ENCODE measurements around the gene EEF1AKMT1. TPM values are rescaled to one million over a fixed set of nuclear protein-coding genes. Genes with fewer than 3 reads are reported as not detected.

Gene EEF1AKMT1
- total RNA-seq, 1 experiment from 2014 or later, result 9.8 TPM

DNA sequence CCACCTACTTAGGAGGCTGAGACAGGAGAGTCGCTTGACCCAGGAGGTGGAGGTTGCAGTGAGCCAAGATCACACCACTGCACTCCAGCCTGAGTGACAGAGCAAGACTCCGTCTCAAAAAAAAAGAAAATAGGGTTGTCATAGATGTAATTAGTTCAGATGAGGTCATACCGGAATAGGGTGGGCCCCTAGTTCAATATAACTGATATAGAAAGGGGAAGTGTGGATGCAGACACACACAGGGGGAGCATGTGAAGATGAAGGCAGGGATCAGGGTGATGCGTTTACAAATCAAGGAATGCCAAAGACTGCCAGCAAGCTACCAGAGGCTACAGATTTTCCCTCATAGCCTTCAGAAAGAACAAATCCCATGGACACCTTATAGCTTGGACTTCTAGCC lies 24.3 kb upstream of the EEF1AKMT1 start:
- no peak overlapping the region for H3K9ac ChIP-seq (ENCODE audit: low read length)
- H3K27me3 ChIP-seq (ENCODE audit: insufficient read depth, low read length), result no peaks in the 10 kb centered on the region
- H3K36me3 ChIP-seq (ENCODE audit: control insufficient read depth in 1 of 2, insufficient read depth in 2 of 2, low read length in 2 of 2), result peaks cover 10 to 18% of the 10 kb centered on the region in 2 experiments; a peak in 2 of 4 replicates
- DNase-seq (ENCODE audit: low read depth, low spot score) (no peak), ATAC-seq (no peak)
- ChIA-PET POLR2A (no interaction called here), CTCF (no interaction called here), RAD21 (ENCODE audit: low non-redundant PET in 1 of 2, low total read pairs in 2 of 2, uncharacterized antibody in 2 of 2, unreplicated experiment in 2 of 2) (no interaction called here)
- H3K9me2 ChIP-seq (ENCODE audit: insufficient read depth), result no peaks in the 10 kb centered on the region
- TF ChIP-seq ZNF274 (IDR thresholded peaks at IDR 0.05; ENCODE audit: low read depth, low read length) (no peak), EGR1 (IDR thresholded peaks at IDR 0.05; ENCODE audit: low read depth) (no peak), SP1 (IDR thresholded peaks at IDR 0.05; ENCODE audit: low read depth) (no peak), CEBPB (IDR thresholded peaks at IDR 0.05; ENCODE audit: low read depth) (no peak), JUND (IDR thresholded peaks at IDR 0.05) (no peak), POLR2AphosphoS5 (IDR thresholded peaks at IDR 0.05; ENCODE audit: low read depth, low read length) (no peak), CBX3 (IDR thresholded peaks at IDR 0.05; ENCODE audit: low read depth) (no peak), ELF1 (IDR thresholded peaks at IDR 0.05; ENCODE audit: borderline replicate concordance, low read depth) (no peak), POLR2A (IDR thresholded peaks at IDR 0.05; ENCODE audit: borderline replicate concordance, extremely low read depth, insufficient read depth, insufficient read length) (no peak), RAD21 (IDR thresholded peaks at IDR 0.05; ENCODE audit: low read depth) (no peak), ZFX (IDR thresholded peaks at IDR 0.05) (no peak), EZH2phosphoT487 (IDR thresholded peaks at IDR 0.05; ENCODE audit: borderline replicate concordance) (no peak)
- TF ChIP-seq, protein P1, sequence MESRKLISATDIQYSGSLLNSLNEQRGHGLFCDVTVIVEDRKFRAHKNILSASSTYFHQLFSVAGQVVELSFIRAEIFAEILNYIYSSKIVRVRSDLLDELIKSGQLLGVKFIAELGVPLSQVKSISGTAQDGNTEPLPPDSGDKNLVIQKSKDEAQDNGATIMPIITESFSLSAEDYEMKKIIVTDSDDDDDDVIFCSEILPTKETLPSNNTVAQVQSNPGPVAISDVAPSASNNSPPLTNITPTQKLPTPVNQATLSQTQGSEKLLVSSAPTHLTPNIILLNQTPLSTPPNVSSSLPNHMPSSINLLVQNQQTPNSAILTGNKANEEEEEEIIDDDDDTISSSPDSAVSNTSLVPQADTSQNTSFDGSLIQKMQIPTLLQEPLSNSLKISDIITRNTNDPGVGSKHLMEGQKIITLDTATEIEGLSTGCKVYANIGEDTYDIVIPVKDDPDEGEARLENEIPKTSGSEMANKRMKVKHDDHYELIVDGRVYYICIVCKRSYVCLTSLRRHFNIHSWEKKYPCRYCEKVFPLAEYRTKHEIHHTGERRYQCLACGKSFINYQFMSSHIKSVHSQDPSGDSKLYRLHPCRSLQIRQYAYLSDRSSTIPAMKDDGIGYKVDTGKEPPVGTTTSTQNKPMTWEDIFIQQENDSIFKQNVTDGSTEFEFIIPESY (IDR thresholded peaks at IDR 0.05; ENCODE audit: extremely low read depth, insufficient replicate concordance, low read length), result no peak
- TF ChIP-seq, protein P2, sequence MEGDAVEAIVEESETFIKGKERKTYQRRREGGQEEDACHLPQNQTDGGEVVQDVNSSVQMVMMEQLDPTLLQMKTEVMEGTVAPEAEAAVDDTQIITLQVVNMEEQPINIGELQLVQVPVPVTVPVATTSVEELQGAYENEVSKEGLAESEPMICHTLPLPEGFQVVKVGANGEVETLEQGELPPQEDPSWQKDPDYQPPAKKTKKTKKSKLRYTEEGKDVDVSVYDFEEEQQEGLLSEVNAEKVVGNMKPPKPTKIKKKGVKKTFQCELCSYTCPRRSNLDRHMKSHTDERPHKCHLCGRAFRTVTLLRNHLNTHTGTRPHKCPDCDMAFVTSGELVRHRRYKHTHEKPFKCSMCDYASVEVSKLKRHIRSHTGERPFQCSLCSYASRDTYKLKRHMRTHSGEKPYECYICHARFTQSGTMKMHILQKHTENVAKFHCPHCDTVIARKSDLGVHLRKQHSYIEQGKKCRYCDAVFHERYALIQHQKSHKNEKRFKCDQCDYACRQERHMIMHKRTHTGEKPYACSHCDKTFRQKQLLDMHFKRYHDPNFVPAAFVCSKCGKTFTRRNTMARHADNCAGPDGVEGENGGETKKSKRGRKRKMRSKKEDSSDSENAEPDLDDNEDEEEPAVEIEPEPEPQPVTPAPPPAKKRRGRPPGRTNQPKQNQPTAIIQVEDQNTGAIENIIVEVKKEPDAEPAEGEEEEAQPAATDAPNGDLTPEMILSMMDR (IDR thresholded peaks at IDR 0.05 in 2 of 3, conservative IDR thresholded peaks at IDR 0.05 in 1 of 3; ENCODE audit: borderline replicate concordance in 1 of 3, insufficient read depth in 1 of 3, low read depth in 2 of 3, low read length in 2 of 3), result no peak
- TF ChIP-seq, protein P3, sequence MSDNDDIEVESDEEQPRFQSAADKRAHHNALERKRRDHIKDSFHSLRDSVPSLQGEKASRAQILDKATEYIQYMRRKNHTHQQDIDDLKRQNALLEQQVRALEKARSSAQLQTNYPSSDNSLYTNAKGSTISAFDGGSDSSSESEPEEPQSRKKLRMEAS (IDR thresholded peaks at IDR 0.05), result no peak
- intact Hi-C loops (cut with micrococcal nuclease), result no loop called here
- no peaks in the 10 kb centered on the region for H3K9me3 ChIP-seq (ENCODE audit: control insufficient read depth in 1 of 2, insufficient read depth in 1 of 2, low read depth in 1 of 2, low read length in 2 of 2)
- no peaks in the 10 kb centered on the region; the same call in 1 of the 2 replicates for H3K79me2 ChIP-seq (ENCODE audit: insufficient read depth, low read length)
- H3K4me1 ChIP-seq (ENCODE audit: control insufficient read depth in 1 of 2, insufficient read depth in 2 of 2, low read length in 2 of 2), result peaks cover 0 to 12% of the 10 kb centered on the region in 2 experiments; a peak in 1 of 4 replicates
- no TSS peak for BruUV-seq (replicated peaks)
- H3K27ac ChIP-seq (ENCODE audit: low read depth, low read length), result no peak overlapping the region
- no peaks in the 10 kb centered on the region for H4K20me1 ChIP-seq (ENCODE audit: insufficient read depth)
- no peak overlapping the region for H3K4me2 ChIP-seq (ENCODE audit: low read length)
- H2AFZ ChIP-seq (ENCODE audit: low read depth, low read length, poor library complexity, severe bottlenecking), result no peak overlapping the region
- no peak overlapping the region for H3K4me3 ChIP-seq (replicated peaks in 1 of 2; ENCODE audit: low read depth in 1 of 2, low read length in 2 of 2)
